ENCODE measurements around the gene PAIP2B.

- no peak for TF ChIP-seq CTCF (conservative IDR thresholded peaks at IDR 0.05; ENCODE audit: low read depth, low read length)
- TF ChIP-seq EZH2phosphoT487 (IDR thresholded peaks at IDR 0.05; ENCODE audit: borderline replicate concordance, low read length), result no peak
Observed at GRCh38 chr2:71261534-71261933, 34.6 kb upstream of the PAIP2B start.

All from PC-3 (cell line).